Stomach (tissue), 19 donors: Measurements from ENCODE around the gene EMC6. TPM values are rescaled to one million over a fixed set of nuclear protein-coding genes. Genes with fewer than 3 reads are reported as not detected.

Experiments
- DNase-seq, 2 donors: peaks; one replicate each; pipeline versions ENCODE4 v3.0.0 to v3.0.0-alpha.2; 2013 to 2019
- H3K27ac ChIP-seq, 5 donors: fragments of 200-600 bp in 4 of 5; sonication (generic) in 4 of 5; one replicate each; pipeline ENCODE4 v1.5.1; 2013 to 2019; ENCODE audit warnings: mild to moderate bottlenecking in 1 of 5, moderate library complexity in 1 of 5
- H3K27me3 ChIP-seq, 3 donors: fragments of 200-600 bp; sonication (generic); one replicate each; pipeline ENCODE4 v1.5.1; 2017 to 2019; ENCODE audit warnings: mixed run types in 1 of 3
- H3K36me3 ChIP-seq, 4 donors: fragments of 200-600 bp; sonication (generic); 1 replicate in 3 of 4; 2 replicates in 1 of 4; pipeline ENCODE4 v1.5.1; 2016 to 2019
- H3K4me1 ChIP-seq, 4 donors: fragments of 200-600 bp; sonication (generic); one replicate each; pipeline ENCODE4 v1.5.1; 2016 to 2019
- H3K4me3 ChIP-seq, 4 donors: fragments of 200-600 bp; sonication (generic) in 3 of 4; one replicate each; pipeline ENCODE4 v1.5.1; 2016 to 2019; ENCODE audit warnings: mild to moderate bottlenecking in 1 of 4
- H3K9me3 ChIP-seq, 4 donors: fragments of 200-600 bp; sonication (generic); one replicate each; pipeline ENCODE4 v1.5.1; 2016 to 2019
- EP300 ChIP-seq: sonication (generic); formaldehyde crosslinking; IDR thresholded peaks from one replicate; pipeline ENCODE4 v1.6.1; 2017; ENCODE audit warnings: antibody characterized with exemption
- POLR2A ChIP-seq, 4 donors: fragments of 450-650 bp; IDR thresholded peaks; one replicate each; pipeline ENCODE4 v1.6.1; 2016; ENCODE audit warnings: antibody characterized with exemption in 4 of 4, control low read depth in 2 of 4, mild to moderate bottlenecking in 1 of 4, moderate library complexity in 1 of 4
- POLR2AphosphoS5 ChIP-seq, 3 donors: sonication (generic); formaldehyde crosslinking; IDR thresholded peaks; one replicate each; pipeline ENCODE4 v1.6.1; 2016; ENCODE audit warnings: antibody characterized with exemption in 3 of 3
- WGBS, 5 donors: extraction: QIAGEN DNeasy Blood & Tissue Kit in 3 of 5; methylation state at CpG; one replicate each; pipeline versions ENCODE4 v1.1.5 to v1.1.7; 2013 to 2018; 5-methylcytosine and 5-hydroxymethylcytosine counted together
- intact Hi-C: fragments of 100-400 bp; cut with DNase I; formaldehyde crosslinking; loops from one replicate; pipeline ENCODE4 v1.15.1; 2023; ENCODE audit warnings: low total_unique reads
- long read RNA-seq, 10 donors: transcript quantifications; one replicate each; lab custom pipeline, GENCODE V29; 2026
- polyA plus RNA-seq, 3 donors: library from polyadenylated mRNA; stranded (reverse); fragments of 200-250 nt; gene quantifications; one replicate each; pipeline ENCODE4 v1.2.3, GENCODE V29; 2013
- total RNA-seq, 5 donors: library from RNA; depleted of rRNA; stranded (reverse); fragments of >200 nt; gene quantifications; one replicate each; pipeline versions ENCODE4 v1.1.0 to v1.2.3, GENCODE V29; 2014 to 2016
- TF ChIP-seq, protein P1 (sequence below), 7 experiments: fragments of 450-650 bp in 4 of 7; fragments of 200-600 bp in 3 of 7; sonication (generic) in 3 of 7; IDR thresholded peaks; one replicate each; pipeline ENCODE4 v1.5.1; 2016 to 2019; ENCODE audit warnings: antibody characterized with exemption in 7 of 7, control low read depth in 2 of 7, mild to moderate bottlenecking in 1 of 7
- donor health status: healthy with polysubstance abuse.
- donor health status: Bipolar disorder and iron deficiency.
- donor health status: healthy.

EMC6 gene
- total RNA-seq: 10 to 100 TPM in 2 of 5 donors, 1 to 10 TPM in 1, not detected in 2; 2.6 to 28.6 (median 19.1) TPM
- polyA plus RNA-seq: 10 to 100 TPM; 60.2 to 75.6 (median 75.3) TPM
- long read RNA-seq, donor 1, transcript EMC6-201 (2 exons, 653 nt): major isoform, 13 of 15 reads
- long read RNA-seq, donor 1, partial matches to known transcripts: 0 of 15 reads
- long read RNA-seq, donor 1, other reads (novel, unspliced or antisense): 0 of 15 reads
- long read RNA-seq, donor 2, transcript EMC6-201 (2 exons, 653 nt): major isoform, 8 of 10 reads
- long read RNA-seq, donor 2, partial matches to known transcripts: 0 of 10 reads
- long read RNA-seq, donor 2, other reads (novel, unspliced or antisense): 0 of 10 reads
- long read RNA-seq, donor 3, transcript EMC6-201 (2 exons, 653 nt): major isoform, 9 of 10 reads
- long read RNA-seq, donor 3, partial matches to known transcripts: 0 of 10 reads
- long read RNA-seq, donor 3, other reads (novel, unspliced or antisense): 0 of 10 reads
- long read RNA-seq, donor 4, partial matches to known transcripts: 0 of 3 reads
- long read RNA-seq, donor 4, other reads (novel, unspliced or antisense): 0 of 3 reads
- long read RNA-seq, donor 5, transcript EMC6-201 (2 exons, 653 nt): major isoform, 18 of 22 reads
- long read RNA-seq, donor 5, partial matches to known transcripts: 0 of 22 reads
- long read RNA-seq, donor 5, other reads (novel, unspliced or antisense): 0 of 22 reads
- long read RNA-seq, donor 6, transcript EMC6-201 (2 exons, 653 nt): major isoform, 35 of 41 reads
- long read RNA-seq, donor 6, transcript EMC6-202 (2 exons, 762 nt): minor isoform, 6 of 41 reads
- long read RNA-seq, donor 6, partial matches to known transcripts: 0 of 41 reads
- long read RNA-seq, donor 6, other reads (novel, unspliced or antisense): 0 of 41 reads
- long read RNA-seq, donor 7, transcript EMC6-201 (2 exons, 653 nt): major isoform, 21 of 24 reads
- long read RNA-seq, donor 7, partial matches to known transcripts: 0 of 24 reads
- long read RNA-seq, donor 7, other reads (novel, unspliced or antisense): 0 of 24 reads
- long read RNA-seq, donor 8, transcript EMC6-201 (2 exons, 653 nt): major isoform, 25 of 29 reads
- long read RNA-seq, donor 8, partial matches to known transcripts: 0 of 29 reads
- long read RNA-seq, donor 8, other reads (novel, unspliced or antisense): 0 of 29 reads
- long read RNA-seq, donor 9, transcript EMC6-201 (2 exons, 653 nt): major isoform, 15 of 16 reads
- long read RNA-seq, donor 9, partial matches to known transcripts: 0 of 16 reads
- long read RNA-seq, donor 9, other reads (novel, unspliced or antisense): 0 of 16 reads
- long read RNA-seq, donor 10, transcript EMC6-201 (2 exons, 653 nt): major isoform, 8 of 8 reads
- long read RNA-seq, donor 10, partial matches to known transcripts: 0 of 8 reads
- long read RNA-seq, donor 10, other reads (novel, unspliced or antisense): 0 of 8 reads

DNA sequence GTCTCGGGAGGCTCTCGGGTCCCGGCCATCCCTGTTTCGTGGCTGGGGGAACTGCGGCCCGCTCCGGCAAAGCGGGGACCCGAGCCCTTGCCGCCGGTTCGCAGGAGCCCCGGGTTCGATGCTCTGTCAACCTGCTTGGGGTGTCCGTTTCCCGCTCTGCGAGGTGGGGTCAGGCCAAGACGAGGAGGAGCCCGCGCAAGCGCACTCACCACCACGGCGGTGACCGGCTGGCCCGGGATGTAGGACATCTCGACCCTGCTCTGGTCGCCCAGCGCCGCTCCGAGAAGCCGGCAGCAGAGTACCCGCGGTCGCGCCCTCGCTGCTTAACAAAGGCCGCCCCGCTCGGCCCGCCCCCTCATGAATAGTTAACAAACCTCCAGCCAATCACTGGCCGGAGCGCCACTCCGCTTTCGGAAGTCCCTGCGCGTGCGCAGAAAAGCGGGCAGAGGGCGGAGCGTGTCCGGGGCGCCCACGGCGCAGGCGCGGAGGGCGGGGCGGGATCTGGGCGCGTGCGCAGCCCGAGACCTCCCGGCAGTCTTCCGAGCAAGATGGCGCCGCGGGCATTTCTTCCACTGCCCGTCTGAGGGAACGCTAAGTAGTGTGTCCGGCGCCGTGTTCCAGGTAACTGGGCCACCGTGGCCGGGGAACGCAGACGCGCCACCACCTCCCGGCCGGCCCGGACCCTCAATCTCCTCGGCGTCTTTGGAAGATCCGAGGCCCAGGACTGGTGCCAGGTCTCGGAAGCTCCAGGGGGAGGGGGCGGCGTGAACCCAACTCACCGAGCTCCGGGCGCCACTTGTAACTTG lies at the start of gene EMC6, which contains the start of gene TAX1BP3:
TSS of gene EMC6 (plus strand) at position 534 of the 806 bp plus-strand sequence. CDS start 335 bp downstream, outside the sequence.
TSS of gene TAX1BP3 (minus strand) at position 300 of the 806 bp plus-strand sequence. CDS start at position 248, 52 bp downstream.
- Histone ChIP-seq H3K27ac (peak within 1 kb of the TSS; percentile 95 to 98 (median 97)), H3K9me3 (no peaks in the 10 kb centered on the region), H3K27me3 (no peaks in the 10 kb centered on the region), H3K4me1 (peaks cover 30 to 61% (median 41%) of the 10 kb centered on the region in 4 donors), H3K4me3 (peak within 1 kb of the TSS; percentile 87 to 98 (median 94)), H3K36me3 (peaks cover 14 to 32% (median 22%) of the 10 kb centered on the region in 4 donors)
- intact Hi-C loops: no loop called here
- peak in 2 of 4 donors; percentile 74 to 80 for TF ChIP-seq POLR2A (IDR thresholded peaks at IDR 0.05)
- TF ChIP-seq EP300: no peak
- TF ChIP-seq, protein P1, sequence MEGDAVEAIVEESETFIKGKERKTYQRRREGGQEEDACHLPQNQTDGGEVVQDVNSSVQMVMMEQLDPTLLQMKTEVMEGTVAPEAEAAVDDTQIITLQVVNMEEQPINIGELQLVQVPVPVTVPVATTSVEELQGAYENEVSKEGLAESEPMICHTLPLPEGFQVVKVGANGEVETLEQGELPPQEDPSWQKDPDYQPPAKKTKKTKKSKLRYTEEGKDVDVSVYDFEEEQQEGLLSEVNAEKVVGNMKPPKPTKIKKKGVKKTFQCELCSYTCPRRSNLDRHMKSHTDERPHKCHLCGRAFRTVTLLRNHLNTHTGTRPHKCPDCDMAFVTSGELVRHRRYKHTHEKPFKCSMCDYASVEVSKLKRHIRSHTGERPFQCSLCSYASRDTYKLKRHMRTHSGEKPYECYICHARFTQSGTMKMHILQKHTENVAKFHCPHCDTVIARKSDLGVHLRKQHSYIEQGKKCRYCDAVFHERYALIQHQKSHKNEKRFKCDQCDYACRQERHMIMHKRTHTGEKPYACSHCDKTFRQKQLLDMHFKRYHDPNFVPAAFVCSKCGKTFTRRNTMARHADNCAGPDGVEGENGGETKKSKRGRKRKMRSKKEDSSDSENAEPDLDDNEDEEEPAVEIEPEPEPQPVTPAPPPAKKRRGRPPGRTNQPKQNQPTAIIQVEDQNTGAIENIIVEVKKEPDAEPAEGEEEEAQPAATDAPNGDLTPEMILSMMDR (IDR thresholded peaks at IDR 0.05): no peak
- peak; percentile 55 to 98 (median 97) for TF ChIP-seq POLR2AphosphoS5 (IDR thresholded peaks at IDR 0.05)
- 0 to 1% (median 0%) methylated on average over 22 to 89 of the region's 89 CpGs; no CpG with 5 or more reads in 1 of the 5 donors for WGBS, 5 donors
- DNase-seq: peak; percentile 99 to 100

DNA sequence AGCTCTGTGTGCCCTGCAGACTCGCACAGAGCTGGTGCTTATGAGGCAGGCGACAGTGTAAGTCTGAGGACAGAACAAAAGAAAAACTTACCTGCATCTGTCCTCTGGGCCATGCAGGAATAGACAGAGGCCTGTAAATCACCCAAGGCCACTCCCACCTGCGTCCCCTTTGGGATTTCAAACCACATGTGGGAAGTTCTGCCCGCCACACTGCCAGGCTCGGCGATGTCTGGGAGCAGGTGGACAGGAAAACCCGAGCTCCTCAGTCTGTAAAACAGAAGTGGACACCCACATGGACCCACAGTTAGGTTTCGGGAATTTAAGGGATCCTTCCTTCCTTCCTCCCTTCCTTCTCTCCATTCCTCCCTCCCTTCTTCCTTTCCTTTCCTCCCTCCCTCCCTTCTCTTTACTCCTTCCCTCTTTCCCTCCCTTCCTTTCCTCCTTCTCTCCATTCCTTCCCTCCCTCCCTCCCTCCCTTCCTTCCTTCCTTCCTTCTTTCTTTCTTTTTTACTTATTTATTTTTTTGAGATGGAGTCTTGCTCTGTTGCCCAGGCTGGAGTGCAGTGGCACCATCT lies 47.4 kb upstream of the EMC6 start:
- Histone ChIP-seq H3K27me3 (no peaks in the 10 kb centered on the region), H3K27ac (no peak overlapping the region), H3K36me3 (peaks cover 51 to 100% (median 100%) of the 10 kb centered on the region in 4 donors), H3K9me3 (no peaks in the 10 kb centered on the region), H3K4me3 (no peak overlapping the region), H3K4me1 (no peaks in the 10 kb centered on the region)
- intact Hi-C loops: no loop called here
- WGBS, 5 donors: 95 to 99% (median 97%) methylated on average over 8 of the region's 8 CpGs
- no peak for DNase-seq
- TF ChIP-seq POLR2A (IDR thresholded peaks at IDR 0.05): no peak
- TF ChIP-seq POLR2AphosphoS5 (IDR thresholded peaks at IDR 0.05): no peak
- TF ChIP-seq EP300: no peak
- TF ChIP-seq, protein P1 (IDR thresholded peaks at IDR 0.05): no peak

DNA sequence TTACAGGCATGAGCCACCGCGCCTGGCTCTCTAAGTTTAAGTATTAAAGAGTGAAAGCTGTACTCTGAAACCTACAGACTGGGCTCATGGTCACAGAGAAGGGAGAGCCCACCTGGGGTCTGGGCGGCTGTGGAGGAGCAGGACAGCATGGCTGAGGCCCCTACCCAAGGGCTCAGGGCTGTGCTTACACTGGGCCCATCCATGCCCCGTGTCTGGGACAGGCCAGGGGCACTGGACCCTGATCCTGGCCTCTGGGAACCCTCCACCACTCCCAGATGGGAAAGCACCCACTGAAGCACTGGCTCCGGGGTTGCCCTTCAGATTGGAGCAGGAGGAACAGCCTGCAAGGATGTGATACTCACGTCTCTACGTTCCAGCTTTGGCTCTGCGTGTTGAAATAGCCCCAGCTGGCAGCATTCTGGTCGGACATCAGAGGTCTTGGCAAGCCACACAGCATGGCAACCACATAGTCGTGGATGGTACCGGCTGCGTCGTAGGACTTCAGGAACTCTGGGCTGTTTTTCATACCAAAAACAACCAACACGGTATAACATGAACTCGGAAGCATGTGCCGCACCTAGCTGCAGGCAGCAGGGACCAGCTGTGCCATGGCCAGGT lies 45.5 kb upstream of the EMC6 start:
- Histone ChIP-seq H3K36me3 (peaks cover 46 to 100% (median 100%) of the 10 kb centered on the region in 4 donors), H3K4me1 (no peaks in the 10 kb centered on the region), H3K27me3 (no peaks in the 10 kb centered on the region), H3K4me3 (no peak overlapping the region), H3K27ac (no peak overlapping the region), H3K9me3 (no peaks in the 10 kb centered on the region)
- no peak for DNase-seq
- WGBS, 5 donors: 96 to 98% (median 97%) methylated on average over 14 to 16 of the region's 16 CpGs
- TF ChIP-seq POLR2A (IDR thresholded peaks at IDR 0.05) (no peak), EP300 (no peak), POLR2AphosphoS5 (IDR thresholded peaks at IDR 0.05) (no peak)
- TF ChIP-seq, protein P1 (IDR thresholded peaks at IDR 0.05): no peak
- intact Hi-C loops: no loop called here
